ENCODE data around the gene SF3A2.

Gene SF3A2

DNA sequence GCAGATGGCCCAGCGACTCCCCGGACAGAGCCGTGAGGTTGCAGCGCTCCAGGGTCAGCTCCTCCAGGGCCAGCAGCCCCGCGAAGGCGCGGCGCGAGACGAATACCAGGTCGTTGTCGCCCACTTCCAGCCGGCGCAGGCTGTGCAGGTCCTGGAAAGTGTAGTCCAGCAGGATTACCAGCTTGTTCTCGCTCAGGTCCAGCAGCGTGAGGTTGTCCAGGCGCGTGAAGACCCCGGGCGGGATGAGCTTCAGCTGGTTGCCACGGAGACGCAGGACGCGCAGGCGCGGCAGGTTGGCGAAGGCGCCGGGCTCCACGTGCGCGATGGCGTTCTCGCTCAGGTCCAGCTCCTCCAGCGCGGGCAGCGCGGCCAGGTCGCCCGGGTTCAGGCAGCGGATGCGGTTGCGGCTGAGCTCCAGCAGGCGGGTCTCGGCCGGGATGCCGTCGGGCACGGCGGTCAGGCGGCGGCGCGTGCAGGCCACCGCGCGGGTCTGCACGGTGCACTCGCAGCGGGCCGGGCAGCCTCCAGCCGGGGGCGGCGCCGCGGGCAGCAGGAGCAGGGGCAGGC, 54.6 kb downstream of the SF3A2 start:
- no peaks in the 10 kb centered on the region for H3K9me3 ChIP-seq (ENCODE audit: insufficient read depth, low read length, severe bottlenecking)
- no peak overlapping the region for H3K4me2 ChIP-seq (ENCODE audit: insufficient read depth, low read length)
- H3K9ac ChIP-seq (ENCODE audit: low read depth, low read length) = no peak overlapping the region
- H3K27me3 ChIP-seq (ENCODE audit: insufficient read depth, low read length, poor library complexity) = no peaks in the 10 kb centered on the region
- H3K4me1 ChIP-seq (ENCODE audit: insufficient read depth, low read length) = peaks cover 11% of the 10 kb centered on the region
- peaks cover 9% of the 10 kb centered on the region; the same call in 1 of the 2 replicates for H4K20me1 ChIP-seq (ENCODE audit: insufficient read depth, low read length)
- no peak overlapping the region for H3K4me3 ChIP-seq (ENCODE audit: low read depth in 1 of 2, low read length in 2 of 2)
- H3K79me2 ChIP-seq (ENCODE audit: insufficient read depth, low read length) = no peaks in the 10 kb centered on the region
- DNase-seq (no peak), ATAC-seq (ENCODE audit: insufficient read depth, low read depth) (no peak)
- no peak for TF ChIP-seq EZH2 (IDR thresholded peaks at IDR 0.05; ENCODE audit: borderline replicate concordance, low read depth, low read length, severe bottlenecking)
- TF ChIP-seq, protein P1, sequence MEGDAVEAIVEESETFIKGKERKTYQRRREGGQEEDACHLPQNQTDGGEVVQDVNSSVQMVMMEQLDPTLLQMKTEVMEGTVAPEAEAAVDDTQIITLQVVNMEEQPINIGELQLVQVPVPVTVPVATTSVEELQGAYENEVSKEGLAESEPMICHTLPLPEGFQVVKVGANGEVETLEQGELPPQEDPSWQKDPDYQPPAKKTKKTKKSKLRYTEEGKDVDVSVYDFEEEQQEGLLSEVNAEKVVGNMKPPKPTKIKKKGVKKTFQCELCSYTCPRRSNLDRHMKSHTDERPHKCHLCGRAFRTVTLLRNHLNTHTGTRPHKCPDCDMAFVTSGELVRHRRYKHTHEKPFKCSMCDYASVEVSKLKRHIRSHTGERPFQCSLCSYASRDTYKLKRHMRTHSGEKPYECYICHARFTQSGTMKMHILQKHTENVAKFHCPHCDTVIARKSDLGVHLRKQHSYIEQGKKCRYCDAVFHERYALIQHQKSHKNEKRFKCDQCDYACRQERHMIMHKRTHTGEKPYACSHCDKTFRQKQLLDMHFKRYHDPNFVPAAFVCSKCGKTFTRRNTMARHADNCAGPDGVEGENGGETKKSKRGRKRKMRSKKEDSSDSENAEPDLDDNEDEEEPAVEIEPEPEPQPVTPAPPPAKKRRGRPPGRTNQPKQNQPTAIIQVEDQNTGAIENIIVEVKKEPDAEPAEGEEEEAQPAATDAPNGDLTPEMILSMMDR (IDR thresholded peaks at IDR 0.05; ENCODE audit: borderline replicate concordance, extremely low read depth, low read length, poor library complexity, severe bottlenecking) = no peak
- no peak overlapping the region for H3K27ac ChIP-seq (ENCODE audit: low read length)
- no peaks in the 10 kb centered on the region for H3K36me3 ChIP-seq (ENCODE audit: insufficient read depth, low read length)
- no peak overlapping the region for H2AFZ ChIP-seq (ENCODE audit: low read depth, low read length)

DNA sequence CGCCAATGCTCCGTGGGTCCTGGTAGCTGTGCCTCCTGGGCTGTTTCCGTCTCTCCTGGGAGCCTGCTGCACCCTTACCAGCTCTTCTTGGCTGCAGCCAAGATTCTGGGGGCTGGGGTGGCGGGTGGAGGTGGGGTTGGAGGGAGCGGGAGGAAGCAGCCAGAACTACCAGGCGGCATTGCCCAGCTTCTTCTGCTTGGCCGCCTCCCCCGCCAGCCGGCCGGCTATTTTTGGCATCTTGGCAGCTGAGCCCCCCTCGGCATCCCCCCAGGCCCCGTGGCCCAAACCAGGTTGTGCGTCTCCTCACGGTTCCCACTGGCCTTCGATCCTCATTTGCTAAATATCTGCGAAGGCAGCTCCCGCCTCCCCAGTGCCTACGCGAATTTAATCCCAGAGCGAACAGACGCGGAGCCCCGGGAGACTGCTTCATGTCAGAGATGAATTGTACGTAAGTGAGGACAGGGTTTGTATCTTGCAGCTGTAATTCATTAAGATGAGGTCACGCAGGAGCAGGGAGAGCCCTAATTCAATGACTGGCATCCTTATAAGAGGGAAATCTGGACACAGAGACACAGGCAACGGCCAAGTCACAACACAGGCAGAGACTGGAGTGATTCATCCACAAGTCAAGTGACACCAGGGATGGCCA, 58.2 kb downstream of the SF3A2 start:
- no peak overlapping the region for H3K4me3 ChIP-seq (ENCODE audit: low read depth in 1 of 2, low read length in 2 of 2)

DNA sequence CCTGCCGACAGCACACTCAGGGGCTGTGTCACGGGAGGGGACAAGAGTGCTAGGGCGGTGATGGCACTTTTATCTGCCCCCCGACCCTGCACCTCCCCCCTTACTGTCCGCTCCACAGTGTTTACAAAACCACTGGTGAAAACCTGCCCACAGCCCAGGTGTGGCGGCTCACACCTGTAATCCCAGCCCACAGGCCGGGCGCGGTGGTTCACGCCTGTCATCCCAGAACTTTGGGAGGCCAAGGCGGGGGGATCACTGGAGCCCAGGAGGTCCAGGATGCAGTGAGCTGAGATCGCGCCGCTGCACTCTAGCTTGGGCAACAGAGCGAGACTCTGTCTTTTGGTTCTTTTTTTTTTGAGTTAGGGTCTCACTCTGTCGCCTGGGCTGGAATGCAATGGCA, 59.5 kb downstream of the SF3A2 start:
- Histone ChIP-seq H3K4me3 (ENCODE audit: low read depth in 1 of 2, low read length in 2 of 2) (no peak overlapping the region), H3K4me2 (ENCODE audit: insufficient read depth, low read length) (no peak overlapping the region)
- TF ChIP-seq, protein P1 (IDR thresholded peaks at IDR 0.05; ENCODE audit: borderline replicate concordance, extremely low read depth, low read length, poor library complexity, severe bottlenecking) = no peak

More for the DNA sequence above, 58.2 kb downstream of the SF3A2 start:
- H4K20me1 ChIP-seq (ENCODE audit: insufficient read depth, low read length) = no peaks in the 10 kb centered on the region
- no peak for ATAC-seq (ENCODE audit: insufficient read depth, low read depth)
- H3K36me3 ChIP-seq (ENCODE audit: insufficient read depth, low read length) = no peaks in the 10 kb centered on the region
- no peak overlapping the region for H2AFZ ChIP-seq (ENCODE audit: low read depth, low read length)
- H3K9me3 ChIP-seq (ENCODE audit: insufficient read depth, low read length, severe bottlenecking) = no peaks in the 10 kb centered on the region
- DNase-seq = no peak
- H3K4me2 ChIP-seq (ENCODE audit: insufficient read depth, low read length) = no peak overlapping the region
- H3K4me1 ChIP-seq (ENCODE audit: insufficient read depth, low read length) = peaks cover 4% of the 10 kb centered on the region
- H3K79me2 ChIP-seq (ENCODE audit: insufficient read depth, low read length) = no peaks in the 10 kb centered on the region
- H3K27ac ChIP-seq (ENCODE audit: low read length) = no peak overlapping the region
- no peak for TF ChIP-seq EZH2 (IDR thresholded peaks at IDR 0.05; ENCODE audit: borderline replicate concordance, low read depth, low read length, severe bottlenecking)
- no peak overlapping the region for H3K9ac ChIP-seq (ENCODE audit: low read depth, low read length)
- no peaks in the 10 kb centered on the region for H3K27me3 ChIP-seq (ENCODE audit: insufficient read depth, low read length, poor library complexity)

More for the DNA sequence above, 59.5 kb downstream of the SF3A2 start:
- ATAC-seq (ENCODE audit: insufficient read depth, low read depth) = no peak
- no peak for DNase-seq
- Histone ChIP-seq H2AFZ (ENCODE audit: low read depth, low read length) (no peak overlapping the region), H3K9me3 (ENCODE audit: insufficient read depth, low read length, severe bottlenecking) (no peaks in the 10 kb centered on the region), H3K27ac (ENCODE audit: low read length) (no peak overlapping the region), H3K9ac (ENCODE audit: low read depth, low read length) (no peak overlapping the region), H3K36me3 (ENCODE audit: insufficient read depth, low read length) (no peaks in the 10 kb centered on the region), H3K4me1 (ENCODE audit: insufficient read depth, low read length) (no peaks in the 10 kb centered on the region), H3K79me2 (ENCODE audit: insufficient read depth, low read length) (no peaks in the 10 kb centered on the region), H3K27me3 (ENCODE audit: insufficient read depth, low read length, poor library complexity) (no peaks in the 10 kb centered on the region), H4K20me1 (ENCODE audit: insufficient read depth, low read length) (no peaks in the 10 kb centered on the region)

Measured in DND-41 (cell line).